ENCODE data around the gene LSM10.

GRCh38 chr1:36411674-36412648 lies 14.3 kb upstream of the LSM10 start:
- TF ChIP-seq CTCF (IDR thresholded peaks at IDR 0.05) (no peak), POLR2A (IDR thresholded peaks at IDR 0.05) (no peak)
